CD4-positive, alpha-beta T cell treated with Interleukin-17A for 1 hour (primary cell): ENCODE results near the gene INSL3.

Experiments
- DNase-seq: peaks from one replicate; pipeline ENCODE4 v3.0.0-alpha.2; 2020

Gene INSL3, protein sequence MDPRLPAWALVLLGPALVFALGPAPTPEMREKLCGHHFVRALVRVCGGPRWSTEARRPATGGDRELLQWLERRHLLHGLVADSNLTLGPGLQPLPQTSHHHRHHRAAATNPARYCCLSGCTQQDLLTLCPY

GRCh38 chr19:17821190-17821589, at the start of gene INSL3:
Gene INSL3 (minus strand): TSS chr19:17821519. CDS start chr19:17821506, 13 bp downstream.
- no peak for DNase-seq

GRCh38 chr19:17869114-17869608, 47.8 kb upstream of the INSL3 start:
- no peak for DNase-seq

DNA sequence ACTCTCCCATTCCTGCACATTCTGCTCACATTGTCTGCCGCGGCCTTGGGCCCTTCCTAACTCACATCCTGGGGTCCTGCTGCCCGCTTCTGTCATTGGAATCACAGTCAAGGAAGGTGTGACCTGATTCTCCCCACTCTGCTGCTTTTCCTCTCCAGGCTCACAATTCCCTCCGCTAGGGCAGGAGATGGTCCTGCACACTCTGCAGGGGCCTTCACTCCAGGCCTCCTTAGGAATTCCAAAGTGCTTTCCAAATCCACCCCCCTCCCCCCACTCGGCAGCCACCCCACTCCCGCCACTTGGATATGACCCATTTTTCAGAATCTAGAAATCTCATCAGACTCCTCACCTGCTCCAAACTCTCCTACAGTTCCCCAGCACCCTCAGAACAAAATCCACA, 47.4 kb upstream of the INSL3 start:
- no peak for DNase-seq

- DNase-seq = no peak
These were observed 45.7 kb upstream of the INSL3 start for GRCh38 chr19:17866964-17867486.

DNA sequence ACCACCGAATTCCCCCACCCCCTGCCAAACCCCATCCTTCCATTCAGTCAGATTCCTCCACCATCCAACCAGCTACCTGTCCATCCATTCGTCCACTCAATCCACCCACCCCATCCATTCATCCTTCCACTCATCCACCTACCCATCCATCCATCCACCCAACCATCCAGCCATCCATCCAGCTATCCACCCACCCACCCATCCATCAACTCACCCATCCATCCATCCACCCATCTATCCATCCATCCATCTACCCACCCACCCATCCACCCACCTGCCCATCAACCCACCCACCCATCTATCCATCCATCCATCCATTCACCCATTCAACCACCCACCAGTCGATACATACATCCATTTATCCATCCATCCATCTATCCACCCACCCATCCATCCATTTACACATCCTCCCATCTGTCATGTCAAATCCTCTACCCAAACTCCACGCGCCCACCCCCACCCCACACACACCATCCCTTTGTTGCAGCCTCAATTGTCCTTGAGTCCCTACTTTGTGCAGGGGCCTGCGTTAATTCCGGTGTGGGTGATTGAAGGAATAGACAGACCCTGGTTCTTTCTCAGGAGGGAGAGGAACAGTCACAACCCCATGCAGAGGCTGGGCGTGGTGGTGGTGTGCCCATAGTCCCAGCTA, 45.1 kb upstream of the INSL3 start:
- DNase-seq = no peak

DNA sequence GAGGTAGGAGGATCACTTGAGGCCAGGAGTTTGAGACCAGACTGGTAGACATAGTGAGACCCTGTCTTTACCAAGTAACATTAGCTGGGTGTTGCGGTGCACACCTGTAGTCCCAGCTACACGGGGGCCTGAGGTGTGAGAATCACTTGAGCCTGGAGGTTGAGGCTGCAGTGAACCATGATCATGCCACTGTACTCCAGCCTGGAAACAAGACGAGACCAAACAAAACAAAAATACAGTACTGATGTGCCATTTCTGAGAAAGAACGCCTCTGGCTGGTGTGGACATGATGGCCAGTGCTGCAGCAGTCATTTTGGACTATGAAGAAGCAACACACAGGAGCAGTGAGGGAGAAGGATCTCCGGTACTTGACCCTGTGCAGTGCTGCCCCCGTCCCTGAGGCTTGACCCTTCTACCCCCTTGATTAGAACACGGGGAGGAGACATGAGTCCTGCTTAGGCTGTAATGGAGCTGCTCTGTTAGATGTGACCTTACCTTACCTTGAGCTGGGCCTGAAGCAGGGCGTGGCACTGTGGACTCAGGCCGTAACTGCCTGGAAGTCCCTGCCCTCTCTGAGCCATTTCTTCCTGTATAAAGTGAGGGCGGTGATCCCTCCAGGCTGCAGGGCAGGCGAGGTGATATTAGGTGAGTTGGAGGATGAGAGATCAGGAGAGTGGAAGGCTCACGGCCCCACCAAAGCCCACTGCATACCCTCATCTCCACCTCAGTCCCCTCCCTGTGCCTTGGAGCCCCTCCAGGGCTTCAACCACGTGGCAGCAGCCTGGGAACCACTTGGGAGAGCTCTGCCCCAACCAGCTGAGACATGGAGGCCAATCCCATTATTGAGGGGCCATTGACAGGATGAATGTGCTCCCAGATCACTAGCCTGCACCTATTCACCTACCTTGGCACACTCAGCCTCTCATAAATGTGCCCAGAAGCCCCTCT, 44.3 kb upstream of the INSL3 start:
- no peak for DNase-seq

DNA sequence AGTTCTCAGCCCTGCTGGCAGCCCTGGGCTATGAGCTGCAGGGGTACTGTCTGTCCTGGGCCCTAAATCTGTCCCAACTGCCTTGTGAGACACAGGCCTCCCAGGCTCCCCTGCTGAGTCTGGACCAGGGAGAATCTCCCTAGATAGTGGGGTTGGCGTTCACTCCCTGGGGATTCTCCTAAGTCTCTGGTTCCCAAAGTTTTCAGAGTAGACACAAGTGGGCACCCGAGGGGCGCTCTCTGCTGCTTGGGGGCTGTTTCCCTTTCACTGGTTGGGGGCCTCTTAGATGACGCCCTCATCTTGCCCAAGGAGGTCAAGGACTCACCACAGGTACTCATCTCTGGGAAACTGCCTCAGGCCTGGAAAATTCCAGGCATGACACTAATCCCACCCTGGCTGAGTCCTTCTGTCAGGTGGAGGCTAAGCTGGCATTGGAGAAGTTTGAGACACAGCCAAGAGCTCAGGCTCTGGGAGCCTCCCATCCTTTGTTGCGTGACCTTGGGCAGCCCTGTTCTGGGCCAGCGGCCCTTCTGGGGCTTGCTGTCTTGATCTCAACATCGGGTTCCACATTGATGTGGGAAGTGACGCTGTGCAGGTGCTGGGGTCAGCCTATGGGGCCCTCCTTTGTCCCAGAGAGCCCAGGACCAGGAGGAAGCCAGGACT, 42.3 kb upstream of the INSL3 start:
- DNase-seq = no peak

DNA sequence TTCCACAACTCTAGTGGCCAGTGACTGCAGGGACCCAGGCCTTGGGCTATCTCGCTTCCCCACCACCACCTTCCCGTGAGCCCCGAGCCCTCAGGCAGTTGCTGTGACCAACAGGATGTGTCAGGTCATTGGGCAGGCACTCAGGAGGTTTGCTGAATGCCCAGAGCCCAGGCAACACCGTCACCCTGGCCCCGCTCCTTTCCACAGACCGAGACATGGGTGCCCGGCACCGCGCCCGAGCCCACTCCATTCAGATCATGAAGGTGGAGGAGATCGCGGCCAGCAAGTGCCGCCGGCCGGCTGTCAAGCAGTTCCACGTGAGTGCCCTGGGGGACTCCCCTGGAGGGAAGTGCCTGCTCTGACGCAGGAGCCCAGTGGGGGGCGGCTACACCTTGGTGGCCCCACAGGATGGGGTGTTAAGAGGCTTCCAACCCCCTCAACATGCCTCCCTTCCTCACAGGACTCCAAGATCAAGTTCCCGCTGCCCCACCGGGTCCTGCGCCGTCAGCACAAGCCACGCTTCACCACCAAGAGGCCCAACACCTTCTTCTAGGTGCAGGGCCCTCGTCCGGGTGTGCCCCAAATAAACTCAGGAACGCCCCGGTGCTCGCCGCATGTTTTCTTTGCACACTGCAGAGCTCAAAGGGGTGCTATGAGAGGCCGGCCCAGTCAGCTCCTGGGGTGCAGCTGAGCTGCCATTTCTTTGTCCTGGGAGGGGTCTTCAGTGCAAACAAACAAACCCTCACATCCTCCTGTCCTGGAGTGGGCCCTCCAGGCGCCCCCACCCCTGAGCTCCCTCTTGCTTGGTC, 41.6 kb upstream of the INSL3 start:
- DNase-seq = no peak

GRCh38 chr19:17861542-17862402, 40.5 kb upstream of the INSL3 start:
- no peak for DNase-seq

DNA sequence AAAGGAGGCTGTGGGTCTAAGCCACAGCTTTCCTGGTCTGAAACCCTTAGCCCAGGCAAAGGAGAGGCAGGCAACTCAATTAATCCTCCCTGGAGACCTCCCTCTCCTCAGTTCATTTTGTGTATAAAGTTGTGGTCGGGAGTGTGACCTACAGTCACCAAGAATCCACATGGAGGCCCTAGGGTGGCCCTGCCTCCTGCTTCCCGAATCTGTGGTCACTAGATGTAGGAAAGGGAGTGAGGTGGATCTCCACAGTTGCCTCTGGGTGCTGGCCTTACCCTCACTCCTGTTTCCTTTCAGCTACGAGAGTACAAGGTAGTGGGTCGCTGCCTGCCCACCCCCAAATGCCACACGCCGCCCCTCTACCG, 39.7 kb upstream of the INSL3 start:
- DNase-seq = no peak

DNA sequence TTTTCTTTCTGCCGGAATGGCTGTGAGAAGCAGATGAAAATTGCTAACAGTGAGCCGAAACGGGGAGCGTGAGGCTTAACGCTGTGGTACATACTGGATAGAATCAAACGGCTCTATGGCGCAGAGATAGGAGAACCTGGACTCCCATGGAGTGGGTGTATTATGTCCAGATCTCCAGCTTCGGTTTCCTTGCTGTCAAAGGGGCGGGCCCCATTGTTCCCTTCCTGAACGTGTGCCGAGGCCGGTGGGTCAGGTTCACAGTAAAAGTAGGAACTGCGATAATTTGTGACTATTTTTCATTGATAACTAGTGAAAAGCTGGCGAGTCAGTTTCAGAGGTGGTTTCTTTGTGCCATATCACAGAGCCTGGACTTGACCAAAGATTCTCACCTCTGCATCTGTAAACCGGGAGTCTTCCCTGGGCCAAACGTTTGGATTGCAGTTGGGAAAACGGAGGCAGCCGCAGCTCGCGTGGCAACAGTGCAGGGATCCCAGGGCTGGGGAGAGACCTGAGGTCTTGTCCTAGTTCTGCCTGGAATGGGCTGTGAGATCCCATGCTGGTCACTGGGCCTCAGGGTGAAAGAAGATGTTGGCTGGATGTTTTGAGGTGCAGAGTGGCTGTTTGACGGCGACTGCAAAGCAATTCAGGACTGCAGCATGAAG, 39.1 kb upstream of the INSL3 start:
- no peak for DNase-seq

- peak; percentile 100 for DNase-seq
These were observed 38.4 kb upstream of the INSL3 start, which contains the start of gene RPL18A for GRCh38 chr19:17859533-17860330. Gene RPL18A (plus strand): TSS chr19:17859910. CDS start chr19:17859957, 47 bp downstream.

GRCh38 chr19:17855280-17856152, 34.2 kb upstream of the INSL3 start:
- peak; percentile 90 for DNase-seq

DNA sequence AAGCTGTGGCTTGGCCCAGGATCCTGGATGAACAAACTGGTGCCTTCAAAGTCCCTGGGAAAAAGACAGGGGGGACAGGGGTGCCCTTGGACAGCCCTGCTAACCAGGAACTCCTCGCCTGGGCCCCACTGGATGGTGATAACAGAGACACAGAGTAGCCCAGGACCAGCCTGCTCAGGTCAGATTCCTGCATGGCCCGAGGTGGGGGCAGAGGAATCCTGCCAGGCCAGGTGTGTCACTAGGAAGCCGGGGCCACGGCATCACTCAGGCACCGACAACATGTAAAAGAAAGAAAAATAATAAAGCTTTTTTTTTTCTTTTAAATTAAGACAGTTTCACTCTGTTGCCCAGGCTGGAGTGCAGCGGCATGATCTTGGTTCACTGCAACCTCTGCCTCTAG, 32.7 kb upstream of the INSL3 start:
- DNase-seq = no peak

GRCh38 chr19:17848595-17849292, 27.4 kb upstream of the INSL3 start:
- DNase-seq = peak; percentile 32

DNA sequence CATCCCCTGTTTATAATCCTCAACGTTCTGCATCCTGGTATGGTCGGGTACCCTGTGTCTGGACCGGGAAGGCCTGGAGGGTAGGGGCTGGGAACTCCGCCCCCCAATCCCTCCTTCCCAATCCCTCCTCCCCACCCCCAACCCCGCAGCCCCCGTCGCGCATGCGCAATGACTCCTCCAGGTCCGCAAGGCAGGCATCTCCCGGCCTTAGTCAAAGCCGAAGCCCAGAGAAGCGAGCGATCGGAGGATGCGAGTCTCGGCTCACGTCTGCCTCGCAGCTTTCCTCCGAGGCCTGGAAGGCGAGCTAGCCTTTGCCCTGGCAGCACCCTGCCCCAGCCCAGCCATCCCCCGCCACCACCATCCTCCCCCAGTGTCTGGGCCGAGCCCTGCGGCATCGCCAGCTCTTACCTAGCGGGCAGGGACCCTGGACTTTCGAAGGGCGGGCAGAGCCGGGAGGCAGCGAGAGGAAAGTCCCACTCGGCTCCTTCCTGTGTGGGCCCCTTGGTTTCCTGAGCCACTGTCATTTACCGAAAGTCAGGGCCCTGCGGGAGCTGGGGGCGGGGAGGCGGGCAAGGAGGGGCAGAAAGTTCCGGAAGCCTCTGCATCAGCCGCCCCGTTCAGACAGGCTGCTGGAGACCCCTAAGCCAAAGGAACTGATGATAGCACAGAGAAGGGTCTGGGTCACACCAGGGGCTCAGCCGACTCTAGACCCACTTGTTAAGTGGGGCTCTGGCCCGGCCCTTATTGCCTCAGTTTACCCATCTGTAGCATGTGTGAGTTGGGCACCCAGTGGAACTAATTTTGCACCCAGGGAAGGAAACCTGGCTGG, 26.4 kb upstream of the INSL3 start, which contains the start of gene JAK3:
Gene JAK3 (minus strand): TSS at position 445 of the 829 bp plus-strand sequence. CDS start 3,565 bp downstream, outside the sequence.
- peak; percentile 91 for DNase-seq

DNA sequence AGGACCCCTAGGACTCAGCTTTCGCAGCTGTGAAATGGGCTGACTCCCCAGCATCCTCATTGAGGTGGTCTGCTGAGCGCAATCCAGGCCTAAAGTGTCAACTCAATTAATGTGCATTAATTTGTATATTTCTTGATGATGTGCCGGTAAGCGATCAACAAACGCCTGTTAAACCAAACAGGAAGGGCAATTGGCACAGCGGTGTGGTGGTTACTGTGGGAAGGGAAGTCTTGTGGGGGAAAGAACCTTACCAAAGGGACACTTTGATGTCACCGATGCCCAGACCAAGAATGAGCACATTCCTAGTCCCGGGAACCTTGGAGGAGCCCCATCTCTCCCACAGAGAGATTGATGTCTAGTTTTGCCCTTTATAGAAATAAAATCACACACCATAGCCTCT, 24.8 kb upstream of the INSL3 start:
- peak; percentile 77 for DNase-seq
